HCT116 (cell line): ENCODE data around the gene DOCK3. TPM values are rescaled to one million over a fixed set of nuclear protein-coding genes. Genes with fewer than 3 reads are reported as not detected.
A peak's percentile ranks its signal among the peaks of the same experiment; 100 is the strongest.

Source experiments
- ATAC-seq: fragments of 200-7000 bp; cut with Tn5 transposase; 2 replicates; pipeline ENCODE4 v1.9.1; 2020; ENCODE audit warnings: mild to moderate bottlenecking, moderate library complexity
- Bru-seq: library from RNA; stranded (reverse); fragments of 400-500 nt; gene quantifications from one replicate; lab custom pipeline; 2021; lab: Mats Ljungman, UMichigan
- BruChase-seq, 2 experiments: library from RNA; stranded (reverse); fragments of 400-500 nt; gene quantifications; one replicate each; lab custom pipeline; 2021; lab: Mats Ljungman, UMichigan
- BruUV-seq: library from RNA; stranded (reverse); fragments of 400-500 nt; replicated peaks from 2 replicates; lab custom pipeline; 2021; lab: Mats Ljungman, UMichigan
- CTCF ChIA-PET: fragments of 300-600 bp; sonication (Branson Sonifier 250); formaldehyde crosslinking; loops from one replicate; lab custom pipeline; 2021; ENCODE audit warnings: antibody characterized with exemption; lab: Charles Lee
- POLR2A ChIA-PET: fragments of 300-600, 350-600 bp; sonication (Branson Sonifier 250); formaldehyde crosslinking; loops from one replicate; lab custom pipeline; 2021; ENCODE audit warnings: antibody characterized with exemption; lab: Charles Lee
- RAD21 ChIA-PET, 2 experiments: fragments of 300-600 bp; sonication (Branson Sonifier 250); formaldehyde crosslinking; loops; one replicate each; lab custom pipeline; 2023; ENCODE audit warnings: low total read pairs in 2 of 2; ENCODE audit not compliant: uncharacterized antibody in 2 of 2, unreplicated experiment in 2 of 2, low non-redundant PET in 1 of 2; lab: Charles Lee
- DNase-seq: peaks from one replicate; pipeline ENCODE4 v3.0.0-alpha.2; 2010; ENCODE audit warnings: low read depth, low spot score
- H2AFZ ChIP-seq: fragments of 200-600 bp; shearing (Covaris generic), sonication (generic); 2 replicates; pipeline ENCODE4 v1.6.1; 2017; ENCODE audit warnings: low read depth, mixed run types, mixed read lengths, antibody characterized with exemption, low read length; ENCODE audit not compliant: poor library complexity, severe bottlenecking
- H3K27ac ChIP-seq: 2 replicates; pipeline ENCODE4 v1.5.1; 2012; ENCODE audit warnings: low read depth, low read length
- H3K27me3 ChIP-seq: fragments of 200-600 bp; sonication (generic); 2 replicates; pipeline ENCODE4 v1.6.1; 2016; ENCODE audit warnings: mixed run types, low read length, mixed read lengths; ENCODE audit not compliant: insufficient read depth
- H3K36me3 ChIP-seq, 2 experiments: fragments of 200-500 bp in 1 of 2; fragments of 200-600 bp in 1 of 2; sonication (Bioruptor generic) in 1 of 2; sonication (generic) in 1 of 2; 2 replicates each; pipeline versions ENCODE4 v1.5.1 to v1.6.1; 2014 to 2016; ENCODE audit warnings: low read length in 2 of 2, inconsistent platforms in 1 of 2, mixed read lengths in 1 of 2, mixed run types in 1 of 2; ENCODE audit not compliant: insufficient read depth in 2 of 2, control insufficient read depth in 1 of 2
- H3K4me1 ChIP-seq, 2 experiments: fragments of 200-600 bp in 1 of 2; sonication (generic) in 1 of 2; 2 replicates each; pipeline versions ENCODE4 v1.5.1 to v1.6.1; 2012 to 2017; ENCODE audit warnings: low read length in 2 of 2, inconsistent platforms in 1 of 2, mild to moderate bottlenecking in 1 of 2, mixed read lengths in 1 of 2, mixed run types in 1 of 2, moderate library complexity in 1 of 2; ENCODE audit not compliant: insufficient read depth in 2 of 2, control insufficient read depth in 1 of 2
- H3K4me2 ChIP-seq: fragments of 200-600 bp; sonication (generic); 2 replicates; pipeline ENCODE4 v1.6.1; 2017; ENCODE audit warnings: mixed run types, low read length, mixed read lengths
- H3K4me3 ChIP-seq, 2 experiments: fragments of 200-600 bp in 1 of 2; sonication (generic) in 1 of 2; replicated peaks in 1 of 2; 2 replicates each; pipeline ENCODE4 v1.5.1; 2011 to 2016; ENCODE audit warnings: low read length in 2 of 2, control low read depth in 1 of 2, low read depth in 1 of 2, mild to moderate bottlenecking in 1 of 2, mixed read lengths in 1 of 2, mixed run types in 1 of 2
- H3K79me2 ChIP-seq: fragments of 200-600 bp; sonication (generic); 2 replicates; pipeline ENCODE4 v1.6.1; 2017; ENCODE audit warnings: mild to moderate bottlenecking, mixed run types, low read length, moderate library complexity, mixed read lengths; ENCODE audit not compliant: insufficient read depth
- H3K9ac ChIP-seq: fragments of 200-600 bp; sonication (generic); 2 replicates; pipeline ENCODE4 v1.6.1; 2016; ENCODE audit warnings: low read length, mixed read lengths
- H3K9me2 ChIP-seq: fragments of 200-600 bp; sonication (generic), shearing (Covaris generic); 2 replicates; pipeline ENCODE4 v1.6.1; 2017; ENCODE audit warnings: mixed run types, mild to moderate bottlenecking, moderate library complexity; ENCODE audit not compliant: insufficient read depth
- H3K9me3 ChIP-seq, 2 experiments: fragments of 200-500 bp in 1 of 2; fragments of 200-600 bp in 1 of 2; sonication (Bioruptor generic) in 1 of 2; sonication (generic) in 1 of 2; 2 replicates each; pipeline ENCODE4 v1.6.1; 2014 to 2017; ENCODE audit warnings: low read length in 2 of 2, mixed read lengths in 2 of 2, inconsistent platforms in 1 of 2, low read depth in 1 of 2, mild to moderate bottlenecking in 1 of 2, mixed run types in 1 of 2, moderate library complexity in 1 of 2; ENCODE audit not compliant: control insufficient read depth in 1 of 2, insufficient read depth in 1 of 2
- H4K20me1 ChIP-seq: fragments of 200-600 bp; sonication (generic), shearing (Covaris generic); 2 replicates; pipeline ENCODE4 v1.6.1; 2017; ENCODE audit warnings: mixed run types, mild to moderate bottlenecking, moderate library complexity; ENCODE audit not compliant: insufficient read depth
- ATF3 ChIP-seq: IDR thresholded peaks from 2 replicates; pipeline ENCODE4 v1.6.1; 2012
- CBX3 ChIP-seq: IDR thresholded peaks from 2 replicates; pipeline ENCODE4 v1.6.1; 2012; ENCODE audit warnings: low read depth
- CEBPB ChIP-seq: IDR thresholded peaks from 2 replicates; pipeline ENCODE4 v1.6.1; 2012; ENCODE audit warnings: low read depth
- CTCF ChIP-seq, 3 experiments: fragments of 200-600 bp in 1 of 3; sonication (generic) in 1 of 3; IDR thresholded peaks in 2 of 3; conservative IDR thresholded peaks in 1 of 3; 2 replicates each; pipeline ENCODE4 v1.5.1; 2012 to 2017; ENCODE audit warnings: low read depth in 2 of 3, low read length in 2 of 3, antibody characterized with exemption in 1 of 3, borderline replicate concordance in 1 of 3, control low read depth in 1 of 3, mild to moderate bottlenecking in 1 of 3, mixed read lengths in 1 of 3, mixed run types in 1 of 3, moderate library complexity in 1 of 3; ENCODE audit not compliant: insufficient read depth in 1 of 3
- ELF1 ChIP-seq: IDR thresholded peaks from 2 replicates; pipeline ENCODE4 v1.6.1; 2012; ENCODE audit warnings: low read depth, borderline replicate concordance
- EZH2 ChIP-seq: fragments of 200-600 bp; sonication (generic); IDR thresholded peaks from 2 replicates; pipeline ENCODE4 v1.6.1; 2017; ENCODE audit warnings: antibody characterized with exemption, mixed run types
- FOSL1 ChIP-seq: IDR thresholded peaks from 2 replicates; pipeline ENCODE4 v1.6.1; 2012; ENCODE audit warnings: low read depth
- JUND ChIP-seq: IDR thresholded peaks from 2 replicates; pipeline ENCODE4 v1.6.1; 2012
- MAX ChIP-seq: IDR thresholded peaks from 2 replicates; pipeline ENCODE4 v1.6.1; 2012
- POLR2A ChIP-seq: IDR thresholded peaks from 2 replicates; pipeline ENCODE4 v1.7.0; 2011; ENCODE audit warnings: borderline replicate concordance; ENCODE audit not compliant: insufficient read depth, insufficient read length; ENCODE audit errors: extremely low read depth
- POLR2AphosphoS5 ChIP-seq: IDR thresholded peaks from 2 replicates; pipeline ENCODE4 v1.6.1; 2011; ENCODE audit warnings: mild to moderate bottlenecking, low read depth, low read length, moderate library complexity
- RAD21 ChIP-seq: IDR thresholded peaks from 2 replicates; pipeline ENCODE4 v1.6.1; 2012; ENCODE audit warnings: low read depth, mild to moderate bottlenecking
- REST ChIP-seq: IDR thresholded peaks from 2 replicates; pipeline ENCODE4 v1.6.1; 2012; ENCODE audit warnings: low read depth
- SP1 ChIP-seq: IDR thresholded peaks from 2 replicates; pipeline ENCODE4 v1.6.1; 2012; ENCODE audit warnings: low read depth
- SRF ChIP-seq: IDR thresholded peaks from 2 replicates; pipeline ENCODE4 v1.6.1; 2012; ENCODE audit warnings: low read depth
- TCF7L2 ChIP-seq: IDR thresholded peaks from 2 replicates; pipeline ENCODE4 v1.7.0; 2011; ENCODE audit warnings: borderline replicate concordance, inconsistent platforms; ENCODE audit not compliant: insufficient read depth, insufficient read length; ENCODE audit errors: extremely low read depth
- ZNF274 ChIP-seq: fragments of 200-500 bp; sonication (Bioruptor generic); IDR thresholded peaks from 2 replicates; pipeline ENCODE4 v1.6.1; 2014; ENCODE audit warnings: mild to moderate bottlenecking, low read depth, low read length, inconsistent platforms
- intact Hi-C: fragments of 100-400 bp; cut with micrococcal nuclease; formaldehyde crosslinking; loops from 2 replicates; pipeline ENCODE4 v1.10.0; 2022
- long read RNA-seq: library from polyadenylated mRNA; unstranded; transcript quantifications from one replicate; pipeline ENCODE4 v2.0.0, GENCODE V29; 2021; ENCODE audit not compliant: unreplicated experiment
- polyA plus RNA-seq: library from polyadenylated mRNA; unstranded; fragments of >200 nt; gene quantifications from 2 replicates; pipeline ENCODE4 v1.2.1, GENCODE V29; 2012; ENCODE audit warnings: missing spikeins
- total RNA-seq: library from RNA; stranded (reverse); gene quantifications from one replicate; pipeline ENCODE4 v1.2.1, GENCODE V29; 2021; ENCODE audit not compliant: unreplicated experiment

Gene DOCK3
- total RNA-seq (4.2 TPM), Bru-seq, nascent RNA (percentile 73 among the genes with signal in this experiment), BruChase-seq, experiment 1, labeled RNA remaining after a 6-hour chase (percentile 60 among the genes with signal in this experiment), BruChase-seq, experiment 2, labeled RNA remaining after a 2-hour chase (percentile 65 among the genes with signal in this experiment)
- polyA plus RNA-seq, result 3.2 and 3.5 TPM in 2 replicates
- long read RNA-seq, partial matches to known transcripts, result 3 of 13 reads
- long read RNA-seq, other reads (novel, unspliced or antisense), result 10 of 13 reads

- ChIA-PET POLR2A (no interaction called here), RAD21 (no interaction called here), CTCF (interaction anchor here (1.3 to 2.6 kb wide), 3 partner anchors 58 to 698 kb away, joined by 3 to 8 read pairs (median 4); partner anchors contain the start of gene MAPKAPK3)
- no TSS peak for BruUV-seq
- Histone ChIP-seq H3K9me2 (no peaks in the 10 kb centered on the region), H4K20me1 (no peaks in the 10 kb centered on the region), H3K79me2 (no peaks in the 10 kb centered on the region; the same call in 1 of the 2 replicates), H3K36me3 (no peaks in the 10 kb centered on the region), H3K4me3 (peak within 1 kb of the TSS; percentile 56 to 61), H3K4me2 (peak within 1 kb of the TSS; percentile 85), H3K9me3 (no peaks in the 10 kb centered on the region), H3K27me3 (no peaks in the 10 kb centered on the region), H2AFZ (peak within 1 kb of the TSS; percentile 59), H3K27ac (peak within 1 kb of the TSS; percentile 70; the same call in 1 of the 2 replicates), H3K9ac (peak within 1 kb of the TSS; percentile 47), H3K4me1 (peaks cover 24 to 34% of the 10 kb centered on the region in 2 experiments)
- peak; percentile 83 for ATAC-seq
- intact Hi-C loops, result loop anchor here (5.0 kb wide), 2 partner anchors 213 to 698 kb away; no protein-coding TSS in a partner anchor
- no peak for DNase-seq
- no peak for TF ChIP-seq CBX3
- no peak for TF ChIP-seq JUND
- peak; percentile 70 for TF ChIP-seq POLR2AphosphoS5
- TF ChIP-seq EZH2, result no peak
- TF ChIP-seq ELF1, result no peak
- TF ChIP-seq ATF3, result no peak
- TF ChIP-seq FOSL1, result no peak
- TF ChIP-seq SRF, result no peak
- no peak for TF ChIP-seq RAD21
- peak; percentile 25; the same call in 1 of the 2 replicates for TF ChIP-seq MAX
- TF ChIP-seq CTCF (IDR thresholded peaks at IDR 0.05 in 2 of 3, conservative IDR thresholded peaks at IDR 0.05 in 1 of 3; ENCODE audit: borderline replicate concordance in 1 of 3, insufficient read depth in 1 of 3, low read depth in 2 of 3, low read length in 2 of 3), result no peak
- TF ChIP-seq SP1, result no peak
- TF ChIP-seq REST, result no peak
- TF ChIP-seq TCF7L2, result peak; percentile 43
- peak; percentile 44 for TF ChIP-seq POLR2A
- TF ChIP-seq ZNF274, result no peak
- no peak for TF ChIP-seq CEBPB
Observed at GRCh38 chr3:50674349-50675178, at the start of gene DOCK3. Gene DOCK3 (plus strand): TSS chr3:50674927. CDS start chr3:50675264, 337 bp downstream.
